Fibroblast of skin of back (primary cell): ENCODE data around the gene STK32A.
"Not testable (repeated sequence)": the region's sequence is repeated elsewhere in the genome, so short reads cannot be mapped to it uniquely, and the experiment has no call there.

Experiments
- DNase-seq: peaks from one replicate; pipeline ENCODE4 v3.0.0-alpha.2; 2013

STK32A gene

GRCh38 chr5:147346006-147346561, 111.3 kb downstream of the STK32A start:
- no peak for DNase-seq

- peak; percentile 21 for DNase-seq
Measured at GRCh38 chr5:147348046-147348445, 113.2 kb downstream of the STK32A start.

- DNase-seq = no peak
Measured at GRCh38 chr5:147348451-147348850, 113.6 kb downstream of the STK32A start.

- no peak for DNase-seq
Measured at GRCh38 chr5:147349241-147349640, 114.4 kb downstream of the STK32A start.

- DNase-seq = no peak
Measured at GRCh38 chr5:147359101-147359500, 124.3 kb downstream of the STK32A start.

GRCh38 chr5:147359581-147359980, 124.8 kb downstream of the STK32A start:
- DNase-seq = no peak

- no peak for DNase-seq
Measured at GRCh38 chr5:147360816-147361215, 126.0 kb downstream of the STK32A start.

GRCh38 chr5:147361441-147362175, 126.8 kb downstream of the STK32A start:
- no peak for DNase-seq

- DNase-seq = not testable (repeated sequence)
Measured at GRCh38 chr5:147367381-147367780, 132.6 kb downstream of the STK32A start.

GRCh38 chr5:147369742-147370374, 135.0 kb downstream of the STK32A start:
- DNase-seq = no peak

GRCh38 chr5:147371290-147371689, 136.5 kb downstream of the STK32A start:
- DNase-seq = no peak

- no peak for DNase-seq
Measured at GRCh38 chr5:147372191-147372590, 137.4 kb downstream of the STK32A start.

GRCh38 chr5:147373328-147373727, 138.5 kb downstream of the STK32A start:
- no peak for DNase-seq

- DNase-seq = no peak
Measured at GRCh38 chr5:147375151-147375550, 140.3 kb downstream of the STK32A start.

GRCh38 chr5:147377682-147378081, 142.9 kb downstream of the STK32A start:
- no peak for DNase-seq

- DNase-seq = no peak
Measured at GRCh38 chr5:147381555-147381954, 146.7 kb downstream of the STK32A start.

- DNase-seq = peak; percentile 36
Measured at GRCh38 chr5:147382776-147383175, 147.9 kb downstream of the STK32A start.

GRCh38 chr5:147384346-147385193, 149.7 kb downstream of the STK32A start:
- no peak for DNase-seq

- DNase-seq = no peak
Measured at GRCh38 chr5:147387109-147387508, 152.3 kb downstream of the STK32A start.

GRCh38 chr5:147388184-147389108, 153.6 kb downstream of the STK32A start:
- DNase-seq = no peak

GRCh38 chr5:147390654-147391225, 155.9 kb downstream of the STK32A start:
- no peak for DNase-seq

- DNase-seq = peak; percentile 81
Measured at GRCh38 chr5:147391781-147392180, 157.0 kb downstream of the STK32A start.
